Islet precursor cell (in vitro differentiated cells): Measurements from ENCODE around the gene TCTA.

ENCODE experiments used
- DNase-seq: peaks from one replicate; pipeline ENCODE4 v3.0.0-alpha.2; 2018

Gene TCTA

GRCh38 chr3:49410846-49411534 lies 1.2 kb upstream of the TCTA start:
- DNase-seq = no peak

- DNase-seq = peak; percentile 71
Measured at GRCh38 chr3:49411535-49411967, 672 bp upstream of the TCTA start.

- no peak for DNase-seq
Measured at GRCh38 chr3:49412632-49413337, 562 bp downstream of the TCTA start.

GRCh38 chr3:49413338-49413734 lies 1.1 kb downstream of the TCTA start:
- no peak for DNase-seq

GRCh38 chr3:49414753-49415152 lies 2.5 kb downstream of the TCTA start:
- DNase-seq = no peak

- no peak for DNase-seq
Measured at GRCh38 chr3:49415931-49416601, 3.8 kb downstream of the TCTA start.

- peak; percentile 77 for DNase-seq
Measured at GRCh38 chr3:49416867-49417266, 4.6 kb downstream of the TCTA start.

- DNase-seq = peak; percentile 68
Measured at GRCh38 chr3:49417516-49418120, 5.4 kb downstream of the TCTA start.

GRCh38 chr3:49421890-49422378 lies 9.7 kb downstream of the TCTA start:
- no peak for DNase-seq

GRCh38 chr3:49422379-49423248 lies 10.4 kb downstream of the TCTA start, which contains the start of gene AMT:
TSS of gene AMT (minus strand) at chr3:49422473. CDS start at chr3:49422450, 23 bp downstream.
- DNase-seq = peak; percentile 98

- DNase-seq = no peak
Measured at GRCh38 chr3:49424816-49425215, 12.6 kb downstream of the TCTA start.

GRCh38 chr3:49427586-49427985 lies 15.4 kb downstream of the TCTA start:
- no peak for DNase-seq

- DNase-seq = no peak
Measured at GRCh38 chr3:49428752-49429080, 16.5 kb downstream of the TCTA start.

GRCh38 chr3:49434731-49435130 lies 22.5 kb downstream of the TCTA start:
- no peak for DNase-seq

GRCh38 chr3:49445391-49445790 lies 33.2 kb downstream of the TCTA start:
- no peak for DNase-seq

- DNase-seq = no peak
Measured at GRCh38 chr3:49453621-49454020, 41.4 kb downstream of the TCTA start.

- DNase-seq = peak; percentile 92
Measured at GRCh38 chr3:49454458-49454857, 42.2 kb downstream of the TCTA start.

GRCh38 chr3:49454898-49455681 lies 42.9 kb downstream of the TCTA start:
- peak; percentile 54 for DNase-seq

- peak; percentile 66 for DNase-seq
Measured at GRCh38 chr3:49456466-49456865, 44.2 kb downstream of the TCTA start.

- DNase-seq = no peak
Measured at GRCh38 chr3:49460188-49460890, 48.1 kb downstream of the TCTA start.

GRCh38 chr3:49460956-49461355 lies 48.7 kb downstream of the TCTA start:
- no peak for DNase-seq
